K562 (cell line): Measurements from ENCODE around the gene NTNG1. TPM values are rescaled to one million over a fixed set of nuclear protein-coding genes. Genes with fewer than 3 reads are reported as not detected.

ENCODE experiments used
- ATAC-seq: fragments of 200-7000 bp; cut with Tn5 transposase; 3 replicates; pipeline ENCODE4 v1.9.1; 2020; ENCODE audit warnings: moderate library complexity
- BruUV-seq: library from RNA; stranded (reverse); fragments of 400-500 nt; replicated peaks from 2 replicates; lab custom pipeline; 2021; lab: Mats Ljungman, UMichigan
- CTCF ChIA-PET: fragments of 300-600 bp; formaldehyde crosslinking; extraction: SDS; loops from one replicate; lab custom pipeline; 2021; ENCODE audit warnings: low intra/inter-chr PET ratio; lab: Yijun Ruan, JAX
- POLR2A ChIA-PET: fragments of 300-600, 350-650 bp; sonication (Branson Sonifier 250); formaldehyde crosslinking; extraction: SDS; loops from one replicate; lab custom pipeline; 2021; ENCODE audit warnings: antibody characterized with exemption, inconsistent platforms; lab: Yijun Ruan, JAX
- DNase-seq, 4 experiments: peaks; one replicate each; pipeline versions ENCODE4 v3.0.0 to v3.0.0-alpha.2; 2011 to 2018; ENCODE audit warnings: low spot score in 3 of 4, mixed read lengths in 3 of 4; ENCODE audit errors: extremely low read depth in 1 of 4
- FAIRE-seq: peaks from 2 replicates; lab custom pipeline; 2011; peaks lifted over from hg19 to GRCh38; lab: Jason Lieb, UNC
- H2AFZ ChIP-seq: 2 replicates; pipeline ENCODE4 v1.6.0; 2011; ENCODE audit warnings: low read depth, low read length, control low read depth, inconsistent platforms
- H3K27ac ChIP-seq: fragments of 200-600 bp; 3 replicates; pipeline ENCODE4 v1.8.0; 2011; ENCODE audit warnings: low read depth, mild to moderate bottlenecking, control low read depth, inconsistent platforms, low read length, moderate library complexity, mixed read lengths; ENCODE audit errors: extremely low read depth
- H3K27me3 ChIP-seq, 2 experiments: fragments of 300-600 bp in 1 of 2; 2 replicates in 1 of 2; 3 replicates in 1 of 2; pipeline versions ENCODE4 v1.6.0 to v1.8.0; 2011; ENCODE audit warnings: inconsistent platforms in 2 of 2, low read length in 2 of 2, mild to moderate bottlenecking in 1 of 2, mixed read lengths in 1 of 2, moderate library complexity in 1 of 2; ENCODE audit not compliant: control insufficient read depth in 2 of 2, insufficient read depth in 2 of 2
- H3K36me3 ChIP-seq: fragments of 300-600 bp; 3 replicates; pipeline ENCODE4 v1.8.0; 2011; ENCODE audit warnings: mild to moderate bottlenecking, low read length, inconsistent platforms; ENCODE audit not compliant: control insufficient read depth, insufficient read depth
- H3K4me1 ChIP-seq, 2 experiments: fragments of 200-600 bp in 1 of 2; replicated peaks in 1 of 2; 2 replicates in 1 of 2; 3 replicates in 1 of 2; pipeline versions ENCODE4 v1.5.1 to v1.8.0; 2011; ENCODE audit warnings: inconsistent platforms in 2 of 2, low read length in 2 of 2, mild to moderate bottlenecking in 1 of 2, mixed read lengths in 1 of 2, moderate library complexity in 1 of 2; ENCODE audit not compliant: control insufficient read depth in 2 of 2, insufficient read depth in 2 of 2
- H3K4me2 ChIP-seq: 2 replicates; pipeline ENCODE4 v1.6.1; 2011; ENCODE audit warnings: low read length, control low read depth, inconsistent platforms, mixed read lengths; ENCODE audit not compliant: insufficient read depth
- H3K4me3 ChIP-seq: fragments of 200-600 bp; sonication (generic), shearing (Covaris generic); 2 replicates; pipeline ENCODE4 v1.5.1; 2016; ENCODE audit warnings: control low read depth, inconsistent platforms
- H3K79me2 ChIP-seq: fragments of 200-600 bp; 3 replicates; pipeline ENCODE4 v1.8.0; 2011; ENCODE audit warnings: low read length, inconsistent platforms; ENCODE audit not compliant: control insufficient read depth, insufficient read depth
- H3K9ac ChIP-seq, 2 experiments: 2 replicates each; pipeline versions ENCODE4 v1.6.0 to v1.6.1; 2011; ENCODE audit warnings: low read depth in 2 of 2, low read length in 2 of 2, control low read depth in 1 of 2, inconsistent platforms in 1 of 2, mild to moderate bottlenecking in 1 of 2, mixed read lengths in 1 of 2; ENCODE audit not compliant: insufficient read depth in 1 of 2
- H3K9me1 ChIP-seq: one replicate; pipeline ENCODE4 v1.6.0; 2011; ENCODE audit warnings: inconsistent platforms, mild to moderate bottlenecking, low read length, moderate library complexity; ENCODE audit not compliant: control insufficient read depth, insufficient read depth
- H3K9me3 ChIP-seq: replicated peaks from 2 replicates; pipeline ENCODE4 v1.5.1; 2011; ENCODE audit warnings: low read depth, low read length, inconsistent platforms; ENCODE audit not compliant: control insufficient read depth, insufficient read depth
- H4K20me1 ChIP-seq: replicated peaks from 2 replicates; pipeline ENCODE4 v1.6.1; 2011; ENCODE audit warnings: low read length, inconsistent platforms, mixed read lengths; ENCODE audit not compliant: control insufficient read depth, insufficient read depth
- ARID3A ChIP-seq: IDR thresholded peaks from 2 replicates; pipeline ENCODE4 v1.6.1; 2012; ENCODE audit warnings: low read depth, low read length, improper control_type of control experiment, borderline replicate concordance
- BRD9 ChIP-seq: fragments of 450-650 bp; IDR thresholded peaks from 2 replicates; pipeline ENCODE4 v1.6.1; 2018; ENCODE audit warnings: low read depth; ENCODE audit not compliant: partially characterized antibody
- CBX3 ChIP-seq, 2 experiments: IDR thresholded peaks; 1 replicate in 1 of 2; 2 replicates in 1 of 2; pipeline ENCODE4 v1.6.1; 2012; ENCODE audit warnings: inconsistent platforms in 2 of 2, low read length in 2 of 2, borderline replicate concordance in 1 of 2, control low read depth in 1 of 2
- HDGF ChIP-seq: fragments of 450-650 bp; IDR thresholded peaks from 2 replicates; pipeline ENCODE4 v1.6.1; 2016
- POLR2G ChIP-seq: fragments of 200-400 bp; formaldehyde crosslinking; IDR thresholded peaks from 2 replicates; pipeline ENCODE4 v1.6.1; 2017; ENCODE audit warnings: low read depth, mild to moderate bottlenecking, antibody characterized with exemption, low read length, moderate library complexity
- PYGO2 ChIP-seq: fragments of 450-650 bp; IDR thresholded peaks from 2 replicates; pipeline ENCODE4 v1.6.1; 2016; ENCODE audit warnings: mild to moderate bottlenecking, missing genetic modification characterization, moderate library complexity, missing compliant biosample characterization
- RFX7 ChIP-seq: fragments of 250-450 bp; sonication (Bioruptor Pico); IDR thresholded peaks from 2 replicates; pipeline ENCODE4 v1.5.1; 2021; ENCODE audit warnings: mild to moderate bottlenecking
- TCF7 ChIP-seq: sonication (generic); IDR thresholded peaks from 2 replicates; pipeline ENCODE4 v1.6.1; 2016; ENCODE audit warnings: antibody characterized with exemption, borderline replicate concordance
- ZKSCAN8 ChIP-seq: fragments of 200-800 bp; sonication (Bioruptor generic); IDR thresholded peaks from 2 replicates; pipeline ENCODE4 v1.6.1; 2016; ENCODE audit warnings: missing genetic modification characterization, missing compliant biosample characterization
- ZNF197 ChIP-seq: fragments of 200-800 bp; sonication (Bioruptor generic); IDR thresholded peaks from 2 replicates; pipeline ENCODE4 v1.6.1; 2016; ENCODE audit warnings: low read depth, missing genetic modification characterization, missing compliant biosample characterization
- ZNF449 ChIP-seq: fragments of 250-450 bp; sonication (Bioruptor Pico); IDR thresholded peaks from 2 replicates; pipeline ENCODE4 v1.8.0; 2022; ENCODE audit warnings: moderate library complexity, mild to moderate bottlenecking, inconsistent platforms
- ZNF518B ChIP-seq: fragments of 250-450 bp; sonication (Bioruptor Pico); IDR thresholded peaks from 2 replicates; pipeline ENCODE4 v1.5.0; 2021; ENCODE audit warnings: mild to moderate bottlenecking, moderate library complexity
- ZNF717 ChIP-seq: fragments of 250-450 bp; sonication (Bioruptor Pico); IDR thresholded peaks from 2 replicates; pipeline ENCODE4 v1.5.0; 2021
- WGBS: fragments of 100-300 bp; shearing (Covaris generic); methylation state at CpG from one replicate; pipeline ENCODE4 v1.1.6; 2016; ENCODE audit warnings: low coverage, mixed read lengths; ENCODE audit not compliant: insufficient coverage; ENCODE audit errors: missing lambda C conversion rate; 5-methylcytosine and 5-hydroxymethylcytosine counted together
- in situ Hi-C: fragments of 300-500 bp; cut with MboI; formaldehyde crosslinking; loops from 4 replicates; pipeline ENCODE4 v1.15.0; 2018; ENCODE audit warnings: inconsistent platforms, mixed read lengths
- intact Hi-C: fragments of 100-400 bp; cut with micrococcal nuclease; formaldehyde crosslinking; loops from 2 replicates; pipeline ENCODE4 v1.14.2; 2022
- polyA plus RNA-seq, 8 experiments: library from polyadenylated mRNA; depleted of rRNA in 4 of 8; stranded (reverse) in 5 of 8; unstranded in 3 of 8; fragments of >200 nt; fragmentation: Nextera tagmentation in 2 of 8; fragmentation: Illumina TruSeq in 1 of 8; extraction: Ambion mirVana in 2 of 8; extraction: Trizol in 1 of 8; gene quantifications; 2 replicates each; pipeline versions ENCODE4 v1.2.1 to v1.2.3, GENCODE V29; 2011 to 2014; ENCODE audit warnings: inconsistent platforms in 1 of 8, missing spikeins in 1 of 8
- total RNA-seq, 7 experiments: library from RNA; depleted of rRNA in 6 of 7; stranded (reverse); fragments of >200 nt in 6 of 7; fragmentation: Illumina TruSeq in 2 of 7; extraction: Trizol in 2 of 7; gene quantifications; 2 replicates each; pipeline versions ENCODE4 v1.2.1 to v1.2.3, GENCODE V29; 2011 to 2021; ENCODE audit warnings: low replicate concordance in 1 of 7

Gene NTNG1
- total and polyA plus RNA-seq, 9 of the 15 experiments (the other 6 are each of a cell fraction or from before 2014, with no cell fraction given) = not detected

GRCh38 chr1:107247679-107248078 is 106.8 kb downstream of the NTNG1 start (continued):
- no peak for TF ChIP-seq TCF7
- no peak for TF ChIP-seq ZNF717 (CRISPR knock-in tag)
- no peak for TF ChIP-seq CBX3 (IDR thresholded peaks at IDR 0.05; ENCODE audit: borderline replicate concordance in 1 of 2, low read length in 2 of 2)
- TF ChIP-seq ZNF449 (CRISPR knock-in tag) = no peak
- no peak for TF ChIP-seq POLR2G
- TF ChIP-seq ZNF197 (CRISPR knock-in tag) = no peak
- no peak for TF ChIP-seq ZKSCAN8 (CRISPR knock-in tag)
- no peak for TF ChIP-seq RFX7 (CRISPR knock-in tag)

- H3K4me1 ChIP-seq = no peaks in the 10 kb centered on the region
- H3K4me2 ChIP-seq = no peak overlapping the region
- H3K79me2 ChIP-seq = no peaks in the 10 kb centered on the region
- TF ChIP-seq PYGO2 (no peak), BRD9 (no peak), HDGF (no peak), ZNF518B (CRISPR knock-in tag) (no peak), ARID3A (no peak)
- no peak for ATAC-seq
- CTCF ChIA-PET = no interaction called here
- no peak for DNase-seq
- no peaks in the 10 kb centered on the region for H3K27me3 ChIP-seq
- H3K9me3 ChIP-seq = no peaks in the 10 kb centered on the region
- no peak overlapping the region for H3K4me3 ChIP-seq
- H3K36me3 ChIP-seq = no peaks in the 10 kb centered on the region
- no peak for FAIRE-seq
- no peak overlapping the region for H3K9ac ChIP-seq
- in situ Hi-C loops = no loop called here
- no peak overlapping the region for H3K27ac ChIP-seq
- WGBS = 13% methylated on average over 1 of the region's 1 CpG
- no TSS peak for BruUV-seq
- intact Hi-C loops = no loop called here
- H2AFZ ChIP-seq = no peak overlapping the region
- no peaks in the 10 kb centered on the region for H4K20me1 ChIP-seq
- no peaks in the 10 kb centered on the region for H3K9me1 ChIP-seq
- POLR2A ChIA-PET = no interaction called here
Observed at GRCh38 chr1:107250169-107250568, 109.3 kb downstream of the NTNG1 start.
